ENCODE measurements around the gene CARD8.

- TF ChIP-seq USF2 (CRISPR knock-in tag; IDR thresholded peaks at IDR 0.05) (no peak), FOXP1 (CRISPR knock-in tag; IDR thresholded peaks at IDR 0.05; ENCODE audit: borderline replicate concordance) (no peak), IRF2 (CRISPR knock-in tag; IDR thresholded peaks at IDR 0.05; ENCODE audit: borderline replicate concordance, low read depth) (no peak)
These were observed 18.7 kb downstream of the CARD8 start for GRCh38 chr19:48237057-48237456.
